ENCODE results near the gene FAIM2. TPM values are rescaled to one million over a fixed set of nuclear protein-coding genes. Genes with fewer than 3 reads are reported as not detected.

Gene FAIM2
- not detected in 2 replicates for total RNA-seq

GRCh38 chr12:49903700-49904423 lies at the start of gene FAIM2:
Gene FAIM2, minus strand, starts transcription at chr12:49903900. Its CDS starts 108 bp downstream, at chr12:49903792.

GRCh38 chr12:49950273-49951251 lies 46.9 kb upstream of the FAIM2 start, which contains the start of gene AQP2:
Gene AQP2, plus strand, starts transcription at chr12:49950737. Its CDS starts 94 bp downstream, at chr12:49950831.

GRCh38 chr12:49842519-49843352 lies 61.0 kb downstream of the FAIM2 start, which contains the start of gene BCDIN3D:
Gene BCDIN3D, minus strand, starts transcription at chr12:49843106. Its CDS starts 19 bp downstream, at chr12:49843087.

GRCh38 chr12:49828133-49829091 lies 75.3 kb downstream of the FAIM2 start, which contains the start of gene NCKAP5L:
Gene NCKAP5L, minus strand, starts transcription at chr12:49828413. Its CDS starts 24,369 bp downstream, at chr12:49804044.

Other genes with a start within 250 kb of the FAIM2 start
- 2.8 and 8.4 TPM in 2 replicates for gene FMNL3, start 196.5 kb downstream of the FAIM2 start, total RNA-seq
- 618 and 796 TPM in 2 replicates for gene TMBIM6, start 162.3 kb downstream of the FAIM2 start, total RNA-seq
- gene NCKAP5L, start 75.5 kb downstream of the FAIM2 start, total RNA-seq, result 3.8 and 4.1 TPM in 2 replicates
- gene BCDIN3D, start 60.8 kb downstream of the FAIM2 start, total RNA-seq, result 3.6 and 8.5 TPM in 2 replicates
- under 0.01 TPM in 1 of 2 replicates, not detected in the other for gene AQP2, start 46.8 kb upstream of the FAIM2 start, total RNA-seq
- gene AQP5, start 58.0 kb upstream of the FAIM2 start, total RNA-seq, result 0.43 TPM in 1 of 2 replicates, not detected in the other
- gene AQP6, start 69.0 kb upstream of the FAIM2 start, total RNA-seq, result not detected in 2 replicates
- gene RACGAP1, start 121.6 kb upstream of the FAIM2 start, total RNA-seq, result 16.0 and 17.4 TPM in 2 replicates
- gene ASIC1, start 153.7 kb upstream of the FAIM2 start, total RNA-seq, result 1.1 and 1.4 TPM in 2 replicates
- gene SMARCD1, start 181.4 kb upstream of the FAIM2 start, total RNA-seq, result 31.8 and 41.9 TPM in 2 replicates
- gene GPD1, start 200.1 kb upstream of the FAIM2 start, total RNA-seq, result 1.2 TPM in 1 of 2 replicates, not detected in the other
- gene COX14, start 208.3 kb upstream of the FAIM2 start, total RNA-seq, result 41.0 and 51.2 TPM in 2 replicates

Measured in tracheal epithelial cell (primary cell).